Thoracic aorta (tissue), 2 donors: ENCODE measurements around the gene LMBR1. TPM values are rescaled to one million over a fixed set of nuclear protein-coding genes. Genes with fewer than 3 reads are reported as not detected.
"Not testable (repeated sequence)": the region's sequence is repeated elsewhere in the genome, so short reads cannot be mapped to it uniquely, and the experiment has no call there.

ENCODE experiments used
- ATAC-seq: fragments of 150-250 bp; one replicate; pipeline ENCODE4 v1.8.0; 2017; ENCODE audit warnings: low read depth; ENCODE audit not compliant: insufficient number of reproducible peaks, low FRiP score
- DNase-seq: peaks from one replicate; pipeline ENCODE4 v3.0.0-alpha.2; 2020; ENCODE audit warnings: low spot score
- H3K27ac ChIP-seq, 2 donors: fragments of 200-600 bp; sonication (generic); 1 replicate in 1 of 2; 2 replicates in 1 of 2; pipeline ENCODE4 v1.5.1; 2016; ENCODE audit warnings: mild to moderate bottlenecking in 2 of 2, moderate library complexity in 2 of 2
- H3K27me3 ChIP-seq: fragments of 200-600 bp; sonication (generic); replicated peaks from 2 replicates; pipeline ENCODE4 v1.6.0; 2016; ENCODE audit warnings: mild to moderate bottlenecking; ENCODE audit not compliant: insufficient read depth
- H3K36me3 ChIP-seq: fragments of 200-600 bp; sonication (generic); one replicate; pipeline ENCODE4 v1.5.1; 2016
- H3K4me1 ChIP-seq, 2 donors: fragments of 200-600 bp; sonication (generic); 1 replicate in 1 of 2; 2 replicates in 1 of 2; pipeline versions ENCODE4 v1.5.1 to v1.6.0; 2016; ENCODE audit warnings: low read depth in 2 of 2, mild to moderate bottlenecking in 1 of 2; ENCODE audit not compliant: control insufficient read depth in 1 of 2
- H3K4me3 ChIP-seq: fragments of 200-600 bp; sonication (generic); 2 replicates; pipeline ENCODE4 v1.5.1; 2016; ENCODE audit warnings: mild to moderate bottlenecking
- H3K9me3 ChIP-seq: fragments of 200-600 bp; sonication (generic); 2 replicates; pipeline ENCODE4 v1.5.1; 2016
- CTCF ChIP-seq: fragments of 200-600 bp; sonication (generic); IDR thresholded peaks from one replicate; pipeline ENCODE4 v1.5.1; 2019; ENCODE audit warnings: antibody characterized with exemption
- total RNA-seq, 2 donors: library from RNA; depleted of rRNA; stranded (reverse); fragments of >200 nt; gene quantifications; one replicate each; pipeline versions ENCODE4 v1.1.0 to v1.2.3, GENCODE V29; 2016

Gene LMBR1
- total RNA-seq, 2 donors from 2014 or later, result 54.3 to 56.6 TPM

GRCh38 chr7:156845379-156846101 lies 47.4 kb downstream of the LMBR1 start:
- DNase-seq (no peak), ATAC-seq (no peak)
- TF ChIP-seq CTCF, result no peak
- Histone ChIP-seq H3K27ac (no peak overlapping the region), H3K9me3 (no peaks in the 10 kb centered on the region), H3K4me3 (no peak overlapping the region), H3K27me3 (no peaks in the 10 kb centered on the region), H3K4me1 (no peaks in the 10 kb centered on the region), H3K36me3 (no peaks in the 10 kb centered on the region)

- H3K27me3 ChIP-seq, H3K9me3 ChIP-seq, ATAC-seq, DNase-seq, H3K4me1 ChIP-seq, H3K27ac ChIP-seq, H3K4me3 ChIP-seq, H3K36me3 ChIP-seq: not testable (repeated sequence)
Observed at GRCh38 chr7:156843582-156843981, 49.4 kb downstream of the LMBR1 start.

- Histone ChIP-seq H3K4me3 (no peak overlapping the region), H3K9me3 (no peaks in the 10 kb centered on the region), H3K27ac (no peak overlapping the region), H3K27me3 (no peaks in the 10 kb centered on the region), H3K36me3 (no peaks in the 10 kb centered on the region), H3K4me1 (no peaks in the 10 kb centered on the region)
- ATAC-seq, result no peak
- DNase-seq, result no peak
- TF ChIP-seq CTCF, result no peak
Observed at GRCh38 chr7:156843157-156843556, 49.8 kb downstream of the LMBR1 start.

- no peak overlapping the region for H3K4me3 ChIP-seq
- no peaks in the 10 kb centered on the region for H3K4me1 ChIP-seq
- H3K27me3 ChIP-seq, result no peaks in the 10 kb centered on the region
- no peaks in the 10 kb centered on the region for H3K36me3 ChIP-seq
- H3K9me3 ChIP-seq, result no peaks in the 10 kb centered on the region
- no peak overlapping the region for H3K27ac ChIP-seq
- no peak for ATAC-seq
- no peak for TF ChIP-seq CTCF
- DNase-seq, result no peak
Observed at GRCh38 chr7:156842740-156843140, 50.2 kb downstream of the LMBR1 start.

GRCh38 chr7:156842317-156842716 lies 50.7 kb downstream of the LMBR1 start:
- no peak overlapping the region for H3K4me3 ChIP-seq
- no peak for TF ChIP-seq CTCF
- H3K36me3 ChIP-seq, result no peaks in the 10 kb centered on the region
- no peak for ATAC-seq
- no peaks in the 10 kb centered on the region for H3K27me3 ChIP-seq
- no peaks in the 10 kb centered on the region for H3K4me1 ChIP-seq
- DNase-seq, result no peak
- no peak overlapping the region for H3K27ac ChIP-seq
- H3K9me3 ChIP-seq, result no peaks in the 10 kb centered on the region

GRCh38 chr7:156841497-156841896 lies 51.5 kb downstream of the LMBR1 start:
- no peak for ATAC-seq
- H3K4me1 ChIP-seq, result no peaks in the 10 kb centered on the region

More at GRCh38 chr7:156841497-156841896, 51.5 kb downstream of the LMBR1 start:
- no peak overlapping the region for H3K27ac ChIP-seq
- H3K27me3 ChIP-seq, result no peaks in the 10 kb centered on the region
- H3K36me3 ChIP-seq, result no peaks in the 10 kb centered on the region
- no peaks in the 10 kb centered on the region for H3K9me3 ChIP-seq
- TF ChIP-seq CTCF, result no peak
- no peak overlapping the region for H3K4me3 ChIP-seq
- no peak for DNase-seq
